NCI-H1105 treated with DMSO at 0.1 percent for 48 hours (cell line): ENCODE data around the gene ASB8.

Source experiments
- DNase-seq: peaks from one replicate; lab custom pipeline; 2025; lab: John Stamatoyannopoulos, UW

The ASB8 gene

GRCh38 chr12:48105867-48106680, 51.2 kb downstream of the ASB8 start, which contains the start of gene SENP1:
Gene SENP1 (minus strand): TSS chr12:48106079. CDS start chr12:48101472, 4,607 bp downstream.
- DNase-seq = peak; percentile 92

- DNase-seq = peak; percentile 26
Observed at GRCh38 chr12:48105321-48105866, 51.9 kb downstream of the ASB8 start.

GRCh38 chr12:48104531-48104930, 52.8 kb downstream of the ASB8 start:
- DNase-seq = no peak
